Activated CD4-positive, CD25-positive, alpha-beta regulatory T cell treated with anti-CD3 and anti-CD28 coated beads, Interleukin-2, amount 50 U/mL, for 72 hours (primary cell): ENCODE measurements around the gene SGMS1.
"Not testable (repeated sequence)": the region's sequence is repeated elsewhere in the genome, so short reads cannot be mapped to it uniquely, and the experiment has no call there.

Experiments used
- DNase-seq: peaks from one replicate; pipeline ENCODE4 v3.0.0; 2021

SGMS1 gene

GRCh38 chr10:50453940-50454339, 169.8 kb downstream of the SGMS1 start:
- no peak for DNase-seq

- no peak for DNase-seq
Measured at GRCh38 chr10:50452603-50453002, 171.2 kb downstream of the SGMS1 start.

- no peak for DNase-seq
Measured at GRCh38 chr10:50447691-50448090, 176.1 kb downstream of the SGMS1 start.

GRCh38 chr10:50445777-50446176, 178.0 kb downstream of the SGMS1 start:
- DNase-seq, result not testable (repeated sequence)

- DNase-seq, result no peak
Measured at GRCh38 chr10:50440489-50440888, 183.3 kb downstream of the SGMS1 start.

GRCh38 chr10:50439806-50440205, 183.9 kb downstream of the SGMS1 start:
- no peak for DNase-seq

- DNase-seq, result no peak
Measured at GRCh38 chr10:50439187-50439586, 184.6 kb downstream of the SGMS1 start.

- DNase-seq, result no peak
Measured at GRCh38 chr10:50438049-50438936, 185.5 kb downstream of the SGMS1 start.

- no peak for DNase-seq
Measured at GRCh38 chr10:50437248-50437647, 186.5 kb downstream of the SGMS1 start.

- DNase-seq, result no peak
Measured at GRCh38 chr10:50436805-50437204, 187.0 kb downstream of the SGMS1 start.

GRCh38 chr10:50432211-50433009, 191.3 kb downstream of the SGMS1 start:
- DNase-seq, result no peak

GRCh38 chr10:50431791-50432190, 192.0 kb downstream of the SGMS1 start:
- DNase-seq, result no peak

- no peak for DNase-seq
Measured at GRCh38 chr10:50431133-50431532, 192.6 kb downstream of the SGMS1 start.

- no peak for DNase-seq
Measured at GRCh38 chr10:50426485-50426884, 197.3 kb downstream of the SGMS1 start.

- DNase-seq, result not testable (repeated sequence)
Measured at GRCh38 chr10:50425215-50425614, 198.5 kb downstream of the SGMS1 start.

GRCh38 chr10:50423448-50423847, 200.3 kb downstream of the SGMS1 start:
- DNase-seq, result no peak

- no peak for DNase-seq
Measured at GRCh38 chr10:50422259-50422658, 201.5 kb downstream of the SGMS1 start.

GRCh38 chr10:50421026-50421719, 202.6 kb downstream of the SGMS1 start:
- no peak for DNase-seq

GRCh38 chr10:50420196-50420595, 203.6 kb downstream of the SGMS1 start:
- DNase-seq, result no peak

- no peak for DNase-seq
Measured at GRCh38 chr10:50419756-50420155, 204.0 kb downstream of the SGMS1 start.

- no peak for DNase-seq
Measured at GRCh38 chr10:50419091-50419490, 204.7 kb downstream of the SGMS1 start.

- DNase-seq, result peak; percentile 56
Measured at GRCh38 chr10:50417886-50418830, 205.6 kb downstream of the SGMS1 start.
